DMS79 treated with DMSO at 0.1 percent for 48 hours (cell line): ENCODE measurements around the gene CAPN10.
A peak's percentile ranks its signal among the peaks of the same experiment; 100 is the strongest.

Experiments used
- DNase-seq: peaks from one replicate; lab custom pipeline; 2025; lab: John Stamatoyannopoulos, UW

CAPN10 gene

GRCh38 chr2:240574386-240575100 lies 12.0 kb upstream of the CAPN10 start:
- no peak for DNase-seq

GRCh38 chr2:240575101-240575965 lies 11.2 kb upstream of the CAPN10 start:
- no peak for DNase-seq

- no peak for DNase-seq
Observed at GRCh38 chr2:240576036-240576435, 10.5 kb upstream of the CAPN10 start.

- no peak for DNase-seq
Observed at GRCh38 chr2:240576436-240577205, 9.9 kb upstream of the CAPN10 start.

- no peak for DNase-seq
Observed at GRCh38 chr2:240577281-240578109, 9.0 kb upstream of the CAPN10 start.

GRCh38 chr2:240578110-240578450 lies 8.5 kb upstream of the CAPN10 start:
- no peak for DNase-seq

- DNase-seq, result no peak
Observed at GRCh38 chr2:240578488-240578887, 8.0 kb upstream of the CAPN10 start.

- no peak for DNase-seq
Observed at GRCh38 chr2:240579071-240579762, 7.3 kb upstream of the CAPN10 start.

GRCh38 chr2:240579771-240580614 lies 6.5 kb upstream of the CAPN10 start:
- DNase-seq, result peak; percentile 40

- no peak for DNase-seq
Observed at GRCh38 chr2:240581811-240582210, 4.7 kb upstream of the CAPN10 start.

GRCh38 chr2:240582781-240583180 lies 3.8 kb upstream of the CAPN10 start:
- DNase-seq, result no peak

- no peak for DNase-seq
Observed at GRCh38 chr2:240583774-240584173, 2.8 kb upstream of the CAPN10 start.

- no peak for DNase-seq
Observed at GRCh38 chr2:240584486-240585031, 2.0 kb upstream of the CAPN10 start.

GRCh38 chr2:240585101-240585500 lies 1.4 kb upstream of the CAPN10 start:
- DNase-seq, result no peak

GRCh38 chr2:240585681-240586197 lies 795 bp upstream of the CAPN10 start:
- no peak for DNase-seq

GRCh38 chr2:240586919-240587800 lies 626 bp downstream of the CAPN10 start:
- DNase-seq, result peak; percentile 39

GRCh38 chr2:240588006-240588655 lies 1.6 kb downstream of the CAPN10 start:
- no peak for DNase-seq

GRCh38 chr2:240588669-240589068 lies 2.1 kb downstream of the CAPN10 start:
- no peak for DNase-seq
